HG02642 (cell line): Measurements from ENCODE around the gene SNAI1.
A peak's percentile ranks its signal among the peaks of the same experiment; 100 is the strongest.
"Not testable (repeated sequence)": the region's sequence is repeated elsewhere in the genome, so short reads cannot be mapped to it uniquely, and the experiment has no call there.

Source experiments
- ATAC-seq: cut with Tn5 transposase; IDR thresholded peaks from one replicate; pipeline ENCODE4 v1.9.1; 2021; ENCODE audit warnings: mild to moderate bottlenecking; ENCODE audit not compliant: unreplicated experiment, poor library complexity

Gene SNAI1

GRCh38 chr20:49985157-49985556, 2.4 kb downstream of the SNAI1 start:
- no peak for ATAC-seq

GRCh38 chr20:49985617-49986016, 2.8 kb downstream of the SNAI1 start:
- ATAC-seq, result no peak

GRCh38 chr20:49986049-49986448, 3.3 kb downstream of the SNAI1 start:
- ATAC-seq, result no peak

- ATAC-seq, result no peak
Measured at GRCh38 chr20:49987015-49987867, 4.5 kb downstream of the SNAI1 start.

GRCh38 chr20:49987868-49988690, 5.3 kb downstream of the SNAI1 start:
- no peak for ATAC-seq

GRCh38 chr20:49989234-49990065, 6.7 kb downstream of the SNAI1 start:
- ATAC-seq, result no peak

GRCh38 chr20:49990271-49990720, 7.5 kb downstream of the SNAI1 start:
- no peak for ATAC-seq

GRCh38 chr20:49993301-49993751, 10.5 kb downstream of the SNAI1 start:
- ATAC-seq, result no peak

GRCh38 chr20:49995586-49995985, 12.8 kb downstream of the SNAI1 start:
- no peak for ATAC-seq

- not testable (repeated sequence) for ATAC-seq
Measured at GRCh38 chr20:49998478-49999188, 15.9 kb downstream of the SNAI1 start.

- peak; percentile 72 for ATAC-seq
Measured at GRCh38 chr20:49999329-49999728, 16.5 kb downstream of the SNAI1 start.

GRCh38 chr20:50000548-50001222, 17.9 kb downstream of the SNAI1 start:
- not testable (repeated sequence) for ATAC-seq

GRCh38 chr20:50001784-50002311, 19.1 kb downstream of the SNAI1 start:
- no peak for ATAC-seq

- ATAC-seq, result no peak
Measured at GRCh38 chr20:50003253-50003656, 20.5 kb downstream of the SNAI1 start.

- ATAC-seq, result no peak
Measured at GRCh38 chr20:50004229-50004628, 21.4 kb downstream of the SNAI1 start.

GRCh38 chr20:50005471-50005981, 22.7 kb downstream of the SNAI1 start:
- no peak for ATAC-seq

- ATAC-seq, result no peak
Measured at GRCh38 chr20:50007369-50007768, 24.6 kb downstream of the SNAI1 start.

- no peak for ATAC-seq
Measured at GRCh38 chr20:50008007-50008406, 25.2 kb downstream of the SNAI1 start.
